HCT116 (cell line): ENCODE data around the gene TMEM130. TPM values are rescaled to one million over a fixed set of nuclear protein-coding genes. Genes with fewer than 3 reads are reported as not detected.
A peak's percentile ranks its signal among the peaks of the same experiment; 100 is the strongest.

Experiments
- ATAC-seq: fragments of 200-7000 bp; cut with Tn5 transposase; 2 replicates; pipeline ENCODE4 v1.9.1; 2020; ENCODE audit warnings: mild to moderate bottlenecking, moderate library complexity
- Bru-seq: library from RNA; stranded (reverse); fragments of 400-500 nt; gene quantifications from one replicate; lab custom pipeline; 2021; lab: Mats Ljungman, UMichigan
- BruChase-seq, 2 experiments: library from RNA; stranded (reverse); fragments of 400-500 nt; gene quantifications; one replicate each; lab custom pipeline; 2021; lab: Mats Ljungman, UMichigan
- BruUV-seq: library from RNA; stranded (reverse); fragments of 400-500 nt; replicated peaks from 2 replicates; lab custom pipeline; 2021; lab: Mats Ljungman, UMichigan
- CTCF ChIA-PET: fragments of 300-600 bp; sonication (Branson Sonifier 250); formaldehyde crosslinking; loops from one replicate; lab custom pipeline; 2021; ENCODE audit warnings: antibody characterized with exemption; lab: Charles Lee
- POLR2A ChIA-PET: fragments of 300-600, 350-600 bp; sonication (Branson Sonifier 250); formaldehyde crosslinking; loops from one replicate; lab custom pipeline; 2021; ENCODE audit warnings: antibody characterized with exemption; lab: Charles Lee
- RAD21 ChIA-PET, 2 experiments: fragments of 300-600 bp; sonication (Branson Sonifier 250); formaldehyde crosslinking; loops; one replicate each; lab custom pipeline; 2023; ENCODE audit warnings: low total read pairs in 2 of 2; ENCODE audit not compliant: uncharacterized antibody in 2 of 2, unreplicated experiment in 2 of 2, low non-redundant PET in 1 of 2; lab: Charles Lee
- DNase-seq: peaks from one replicate; pipeline ENCODE4 v3.0.0-alpha.2; 2010; ENCODE audit warnings: low read depth, low spot score
- H2AFZ ChIP-seq: fragments of 200-600 bp; shearing (Covaris generic), sonication (generic); 2 replicates; pipeline ENCODE4 v1.6.1; 2017; ENCODE audit warnings: low read depth, mixed run types, mixed read lengths, antibody characterized with exemption, low read length; ENCODE audit not compliant: poor library complexity, severe bottlenecking
- H3K27ac ChIP-seq: 2 replicates; pipeline ENCODE4 v1.5.1; 2012; ENCODE audit warnings: low read depth, low read length
- H3K27me3 ChIP-seq: fragments of 200-600 bp; sonication (generic); 2 replicates; pipeline ENCODE4 v1.6.1; 2016; ENCODE audit warnings: mixed run types, low read length, mixed read lengths; ENCODE audit not compliant: insufficient read depth
- H3K36me3 ChIP-seq, 2 experiments: fragments of 200-500 bp in 1 of 2; fragments of 200-600 bp in 1 of 2; sonication (Bioruptor generic) in 1 of 2; sonication (generic) in 1 of 2; 2 replicates each; pipeline versions ENCODE4 v1.5.1 to v1.6.1; 2014 to 2016; ENCODE audit warnings: low read length in 2 of 2, inconsistent platforms in 1 of 2, mixed read lengths in 1 of 2, mixed run types in 1 of 2; ENCODE audit not compliant: insufficient read depth in 2 of 2, control insufficient read depth in 1 of 2
- H3K4me1 ChIP-seq, 2 experiments: fragments of 200-600 bp in 1 of 2; sonication (generic) in 1 of 2; 2 replicates each; pipeline versions ENCODE4 v1.5.1 to v1.6.1; 2012 to 2017; ENCODE audit warnings: low read length in 2 of 2, inconsistent platforms in 1 of 2, mild to moderate bottlenecking in 1 of 2, mixed read lengths in 1 of 2, mixed run types in 1 of 2, moderate library complexity in 1 of 2; ENCODE audit not compliant: insufficient read depth in 2 of 2, control insufficient read depth in 1 of 2
- H3K4me2 ChIP-seq: fragments of 200-600 bp; sonication (generic); 2 replicates; pipeline ENCODE4 v1.6.1; 2017; ENCODE audit warnings: mixed run types, low read length, mixed read lengths
- H3K4me3 ChIP-seq, 2 experiments: fragments of 200-600 bp in 1 of 2; sonication (generic) in 1 of 2; replicated peaks in 1 of 2; 2 replicates each; pipeline ENCODE4 v1.5.1; 2011 to 2016; ENCODE audit warnings: low read length in 2 of 2, control low read depth in 1 of 2, low read depth in 1 of 2, mild to moderate bottlenecking in 1 of 2, mixed read lengths in 1 of 2, mixed run types in 1 of 2
- H3K79me2 ChIP-seq: fragments of 200-600 bp; sonication (generic); 2 replicates; pipeline ENCODE4 v1.6.1; 2017; ENCODE audit warnings: mild to moderate bottlenecking, mixed run types, low read length, moderate library complexity, mixed read lengths; ENCODE audit not compliant: insufficient read depth
- H3K9ac ChIP-seq: fragments of 200-600 bp; sonication (generic); 2 replicates; pipeline ENCODE4 v1.6.1; 2016; ENCODE audit warnings: low read length, mixed read lengths
- H3K9me2 ChIP-seq: fragments of 200-600 bp; sonication (generic), shearing (Covaris generic); 2 replicates; pipeline ENCODE4 v1.6.1; 2017; ENCODE audit warnings: mixed run types, mild to moderate bottlenecking, moderate library complexity; ENCODE audit not compliant: insufficient read depth
- H3K9me3 ChIP-seq, 2 experiments: fragments of 200-500 bp in 1 of 2; fragments of 200-600 bp in 1 of 2; sonication (Bioruptor generic) in 1 of 2; sonication (generic) in 1 of 2; 2 replicates each; pipeline ENCODE4 v1.6.1; 2014 to 2017; ENCODE audit warnings: low read length in 2 of 2, mixed read lengths in 2 of 2, inconsistent platforms in 1 of 2, low read depth in 1 of 2, mild to moderate bottlenecking in 1 of 2, mixed run types in 1 of 2, moderate library complexity in 1 of 2; ENCODE audit not compliant: control insufficient read depth in 1 of 2, insufficient read depth in 1 of 2
- H4K20me1 ChIP-seq: fragments of 200-600 bp; sonication (generic), shearing (Covaris generic); 2 replicates; pipeline ENCODE4 v1.6.1; 2017; ENCODE audit warnings: mixed run types, mild to moderate bottlenecking, moderate library complexity; ENCODE audit not compliant: insufficient read depth
- ATF3 ChIP-seq: IDR thresholded peaks from 2 replicates; pipeline ENCODE4 v1.6.1; 2012
- CEBPB ChIP-seq: IDR thresholded peaks from 2 replicates; pipeline ENCODE4 v1.6.1; 2012; ENCODE audit warnings: low read depth
- ELF1 ChIP-seq: IDR thresholded peaks from 2 replicates; pipeline ENCODE4 v1.6.1; 2012; ENCODE audit warnings: low read depth, borderline replicate concordance
- EZH2 ChIP-seq: fragments of 200-600 bp; sonication (generic); IDR thresholded peaks from 2 replicates; pipeline ENCODE4 v1.6.1; 2017; ENCODE audit warnings: antibody characterized with exemption, mixed run types
- EZH2phosphoT487 ChIP-seq: fragments of 200-600 bp; IDR thresholded peaks from 2 replicates; pipeline ENCODE4 v1.6.1; 2018; ENCODE audit warnings: antibody characterized with exemption, borderline replicate concordance
- SRF ChIP-seq: IDR thresholded peaks from 2 replicates; pipeline ENCODE4 v1.6.1; 2012; ENCODE audit warnings: low read depth
- TCF7L2 ChIP-seq: IDR thresholded peaks from 2 replicates; pipeline ENCODE4 v1.7.0; 2011; ENCODE audit warnings: borderline replicate concordance, inconsistent platforms; ENCODE audit not compliant: insufficient read depth, insufficient read length; ENCODE audit errors: extremely low read depth
- YY1 ChIP-seq: IDR thresholded peaks from 2 replicates; pipeline ENCODE4 v1.6.1; 2011; ENCODE audit warnings: low read length, low read depth, moderate library complexity, mild to moderate bottlenecking; ENCODE audit not compliant: insufficient replicate concordance; ENCODE audit errors: extremely low read depth
- ZFX ChIP-seq: fragments of 450-650 bp; IDR thresholded peaks from 2 replicates; pipeline ENCODE4 v1.6.1; 2017
- ZNF274 ChIP-seq: fragments of 200-500 bp; sonication (Bioruptor generic); IDR thresholded peaks from 2 replicates; pipeline ENCODE4 v1.6.1; 2014; ENCODE audit warnings: mild to moderate bottlenecking, low read depth, low read length, inconsistent platforms
- intact Hi-C: fragments of 100-400 bp; cut with micrococcal nuclease; formaldehyde crosslinking; loops from 2 replicates; pipeline ENCODE4 v1.10.0; 2022
- long read RNA-seq: library from polyadenylated mRNA; unstranded; transcript quantifications from one replicate; pipeline ENCODE4 v2.0.0, GENCODE V29; 2021; ENCODE audit not compliant: unreplicated experiment
- polyA plus RNA-seq: library from polyadenylated mRNA; unstranded; fragments of >200 nt; gene quantifications from 2 replicates; pipeline ENCODE4 v1.2.1, GENCODE V29; 2012; ENCODE audit warnings: missing spikeins
- total RNA-seq: library from RNA; stranded (reverse); gene quantifications from one replicate; pipeline ENCODE4 v1.2.1, GENCODE V29; 2021; ENCODE audit not compliant: unreplicated experiment
- TF ChIP-seq, protein P1 (sequence below): IDR thresholded peaks from 2 replicates; pipeline ENCODE4 v1.6.1; 2012; ENCODE audit warnings: low read depth
- TF ChIP-seq, protein P2 (sequence below): IDR thresholded peaks from 2 replicates; pipeline ENCODE4 v1.6.1; 2011; ENCODE audit warnings: mild to moderate bottlenecking, low read length, moderate library complexity; ENCODE audit not compliant: insufficient replicate concordance; ENCODE audit errors: extremely low read depth

The TMEM130 gene
- total RNA-seq (not detected), Bru-seq, nascent RNA (percentile 8 among the genes with signal in this experiment), BruChase-seq, experiment 1, labeled RNA remaining after a 6-hour chase (percentile 15 among the genes with signal in this experiment), BruChase-seq, experiment 2, labeled RNA remaining after a 2-hour chase (percentile 7 among the genes with signal in this experiment)
- 0.09 and 0.20 TPM in 2 replicates for polyA plus RNA-seq
- long read RNA-seq: 0 reads

DNA sequence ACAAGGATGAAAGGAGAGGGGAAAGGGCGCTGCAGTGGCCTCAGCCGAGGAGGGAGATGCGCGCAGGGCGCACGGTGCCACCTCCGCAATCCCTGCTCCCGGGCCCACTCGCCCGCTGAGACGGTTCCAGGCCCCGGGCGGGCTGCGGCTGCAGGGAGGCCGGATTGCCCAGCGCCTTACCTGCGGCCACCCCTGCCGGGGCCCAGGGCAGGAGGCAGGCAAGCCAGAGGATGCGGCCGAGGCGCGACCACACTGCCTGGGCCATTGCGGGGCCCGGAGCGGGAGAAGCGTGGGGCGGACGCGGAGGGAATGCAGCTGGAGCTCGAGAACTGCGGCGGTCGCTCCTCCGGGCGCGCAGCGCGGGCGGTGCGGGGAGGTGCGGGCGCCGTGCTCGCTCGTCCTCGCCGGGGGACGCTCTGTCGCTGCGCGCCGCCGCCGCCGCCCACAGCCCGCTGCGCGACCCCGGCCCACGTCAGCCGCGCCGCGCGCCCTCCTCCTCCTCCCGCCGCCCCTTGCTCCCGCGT lies at the start of gene TMEM130:
Gene TMEM130 (minus strand): TSS at position 418 of the 524 bp plus-strand sequence. CDS start 153 bp downstream, at position 265.
- no peak for DNase-seq
- Histone ChIP-seq H3K9me3 (no peaks in the 10 kb centered on the region), H3K27me3 (no peaks in the 10 kb centered on the region), H3K36me3 (no peaks in the 10 kb centered on the region), H3K4me2 (peak within 1 kb of the TSS; percentile 57), H3K9ac (no peak within 1 kb of the TSS), H3K4me3 (0 out of 4 replicates have a peak within 1 kb of the TSS, but pooled peaks of 1 of the 2 experiments have one; percentile 16), H3K79me2 (no peaks in the 10 kb centered on the region), H2AFZ (no peak within 1 kb of the TSS), H3K9me2 (no peaks in the 10 kb centered on the region), H3K4me1 (peaks cover 27 to 36% of the 10 kb centered on the region in 2 experiments), H4K20me1 (no peaks in the 10 kb centered on the region), H3K27ac (no peak within 1 kb of the TSS)
- ChIA-PET CTCF (interaction anchor here (0.6 kb wide), 1 partner anchor 258 kb away, joined by 3 read pairs; no protein-coding TSS in a partner anchor), RAD21 (no interaction called here), POLR2A (no interaction called here)
- no peak for TF ChIP-seq ATF3
- TF ChIP-seq EZH2phosphoT487: no peak
- no peak for TF ChIP-seq ZNF274
- no peak for TF ChIP-seq YY1
- TF ChIP-seq EZH2: no peak
- TF ChIP-seq TCF7L2: no peak
- BruUV-seq: no TSS peak
- no peak for ATAC-seq
- intact Hi-C loops: no loop called here

GRCh38 chr7:98917331-98917730 lies 47.5 kb upstream of the TMEM130 start:
- RAD21 ChIA-PET: no interaction called here
- ATAC-seq: no peak
- TF ChIP-seq ELF1 (no peak), ZFX (no peak), TCF7L2 (no peak), SRF (no peak), CEBPB (no peak)
- TF ChIP-seq, protein P1, sequence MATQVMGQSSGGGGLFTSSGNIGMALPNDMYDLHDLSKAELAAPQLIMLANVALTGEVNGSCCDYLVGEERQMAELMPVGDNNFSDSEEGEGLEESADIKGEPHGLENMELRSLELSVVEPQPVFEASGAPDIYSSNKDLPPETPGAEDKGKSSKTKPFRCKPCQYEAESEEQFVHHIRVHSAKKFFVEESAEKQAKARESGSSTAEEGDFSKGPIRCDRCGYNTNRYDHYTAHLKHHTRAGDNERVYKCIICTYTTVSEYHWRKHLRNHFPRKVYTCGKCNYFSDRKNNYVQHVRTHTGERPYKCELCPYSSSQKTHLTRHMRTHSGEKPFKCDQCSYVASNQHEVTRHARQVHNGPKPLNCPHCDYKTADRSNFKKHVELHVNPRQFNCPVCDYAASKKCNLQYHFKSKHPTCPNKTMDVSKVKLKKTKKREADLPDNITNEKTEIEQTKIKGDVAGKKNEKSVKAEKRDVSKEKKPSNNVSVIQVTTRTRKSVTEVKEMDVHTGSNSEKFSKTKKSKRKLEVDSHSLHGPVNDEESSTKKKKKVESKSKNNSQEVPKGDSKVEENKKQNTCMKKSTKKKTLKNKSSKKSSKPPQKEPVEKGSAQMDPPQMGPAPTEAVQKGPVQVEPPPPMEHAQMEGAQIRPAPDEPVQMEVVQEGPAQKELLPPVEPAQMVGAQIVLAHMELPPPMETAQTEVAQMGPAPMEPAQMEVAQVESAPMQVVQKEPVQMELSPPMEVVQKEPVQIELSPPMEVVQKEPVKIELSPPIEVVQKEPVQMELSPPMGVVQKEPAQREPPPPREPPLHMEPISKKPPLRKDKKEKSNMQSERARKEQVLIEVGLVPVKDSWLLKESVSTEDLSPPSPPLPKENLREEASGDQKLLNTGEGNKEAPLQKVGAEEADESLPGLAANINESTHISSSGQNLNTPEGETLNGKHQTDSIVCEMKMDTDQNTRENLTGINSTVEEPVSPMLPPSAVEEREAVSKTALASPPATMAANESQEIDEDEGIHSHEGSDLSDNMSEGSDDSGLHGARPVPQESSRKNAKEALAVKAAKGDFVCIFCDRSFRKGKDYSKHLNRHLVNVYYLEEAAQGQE: no peak
- TF ChIP-seq, protein P2, sequence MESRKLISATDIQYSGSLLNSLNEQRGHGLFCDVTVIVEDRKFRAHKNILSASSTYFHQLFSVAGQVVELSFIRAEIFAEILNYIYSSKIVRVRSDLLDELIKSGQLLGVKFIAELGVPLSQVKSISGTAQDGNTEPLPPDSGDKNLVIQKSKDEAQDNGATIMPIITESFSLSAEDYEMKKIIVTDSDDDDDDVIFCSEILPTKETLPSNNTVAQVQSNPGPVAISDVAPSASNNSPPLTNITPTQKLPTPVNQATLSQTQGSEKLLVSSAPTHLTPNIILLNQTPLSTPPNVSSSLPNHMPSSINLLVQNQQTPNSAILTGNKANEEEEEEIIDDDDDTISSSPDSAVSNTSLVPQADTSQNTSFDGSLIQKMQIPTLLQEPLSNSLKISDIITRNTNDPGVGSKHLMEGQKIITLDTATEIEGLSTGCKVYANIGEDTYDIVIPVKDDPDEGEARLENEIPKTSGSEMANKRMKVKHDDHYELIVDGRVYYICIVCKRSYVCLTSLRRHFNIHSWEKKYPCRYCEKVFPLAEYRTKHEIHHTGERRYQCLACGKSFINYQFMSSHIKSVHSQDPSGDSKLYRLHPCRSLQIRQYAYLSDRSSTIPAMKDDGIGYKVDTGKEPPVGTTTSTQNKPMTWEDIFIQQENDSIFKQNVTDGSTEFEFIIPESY: no peak

More at GRCh38 chr7:98917331-98917730, 47.5 kb upstream of the TMEM130 start:
- no TSS peak for BruUV-seq
- no peaks in the 10 kb centered on the region for H4K20me1 ChIP-seq
- no peak for DNase-seq
- H3K79me2 ChIP-seq: no peaks in the 10 kb centered on the region
- peaks cover 39 to 46% of the 10 kb centered on the region in 2 experiments; a peak in 3 of 4 replicates for H3K36me3 ChIP-seq
- H3K27ac ChIP-seq: no peak overlapping the region
- intact Hi-C loops: no loop called here
- H3K4me3 ChIP-seq: no peak overlapping the region
- H3K9ac ChIP-seq: no peak overlapping the region
- no peaks in the 10 kb centered on the region for H3K27me3 ChIP-seq
- no peak overlapping the region for H2AFZ ChIP-seq
- POLR2A ChIA-PET: no interaction called here
- no peaks in the 10 kb centered on the region for H3K9me3 ChIP-seq
- H3K9me2 ChIP-seq: no peaks in the 10 kb centered on the region
- H3K4me1 ChIP-seq: no peaks in the 10 kb centered on the region
- H3K4me2 ChIP-seq: no peak overlapping the region
- CTCF ChIA-PET: no interaction called here
